NCI-H2081 treated with DMSO at 0.1 percent for 48 hours (cell line): ENCODE measurements around the gene ARL14EP.

Experiments
- DNase-seq: peaks from one replicate; lab custom pipeline; 2025; lab: John Stamatoyannopoulos, UW

The ARL14EP gene

DNA sequence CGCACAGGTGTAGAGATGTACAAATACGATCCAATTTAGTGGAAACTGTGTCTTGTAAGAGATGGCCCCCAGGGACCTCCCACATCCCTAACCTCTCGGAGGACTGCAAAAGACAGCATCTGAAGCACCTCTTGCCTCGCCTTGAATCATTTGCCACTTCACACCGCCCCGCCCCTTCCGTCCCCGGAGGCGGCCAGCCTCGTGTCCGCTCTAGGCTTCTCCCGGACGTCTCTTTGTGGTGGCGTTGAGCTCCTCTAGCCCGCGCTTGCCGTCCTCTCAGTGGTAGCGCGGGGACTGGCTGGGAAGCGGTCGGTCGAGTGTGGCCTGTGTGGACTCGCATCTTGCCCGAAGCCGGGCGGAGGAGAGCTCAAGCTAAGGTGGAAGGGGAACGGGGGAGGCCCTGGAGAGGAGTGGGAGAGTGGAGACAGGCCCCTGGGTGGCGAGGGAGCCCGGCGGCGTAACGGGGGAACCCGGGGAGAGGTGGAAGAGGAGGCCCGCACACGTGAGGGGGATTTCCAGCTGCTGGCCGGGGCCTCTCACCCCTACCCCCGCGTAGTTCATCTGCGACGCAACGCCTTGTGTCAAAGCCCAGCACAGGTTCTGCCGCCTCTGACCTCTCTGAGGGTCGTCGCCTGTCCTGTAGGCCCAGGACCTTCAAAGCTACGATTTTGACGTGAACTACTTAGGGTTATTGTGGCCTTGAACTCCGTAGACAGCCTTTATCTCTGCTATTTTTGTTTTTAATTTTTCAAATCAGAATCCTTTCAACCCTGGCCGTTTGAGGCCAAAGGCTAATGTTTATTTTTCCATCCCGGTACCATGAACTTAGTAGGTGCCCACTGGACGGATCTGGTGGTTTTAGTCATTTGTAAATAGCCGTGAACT lies at the start of gene ARL14EP:
Gene ARL14EP, plus strand, starts transcription at position 279 of the 885 bp plus-strand sequence. CDS start 7,845 bp downstream, outside the sequence.
- peak; percentile 84 for DNase-seq

DNA sequence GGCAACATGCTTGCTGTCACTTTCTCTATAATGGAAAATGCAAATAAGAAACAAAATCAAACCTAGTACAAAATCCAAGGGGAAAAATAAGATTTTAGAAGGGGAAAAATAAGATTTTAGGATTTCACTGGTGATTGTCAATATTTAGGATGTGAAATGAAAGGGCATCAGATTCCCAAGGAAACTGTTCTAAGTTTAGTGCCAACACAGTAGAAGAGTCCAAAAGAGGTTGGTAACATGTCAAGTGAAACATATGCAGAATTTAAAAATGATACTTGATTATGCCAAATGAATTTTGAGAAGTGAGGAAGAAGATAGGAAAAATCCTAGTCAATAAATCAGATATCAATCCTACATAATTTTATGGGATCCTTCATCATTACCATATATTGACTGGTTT lies 45.7 kb upstream of the ARL14EP start:
- no peak for DNase-seq

DNA sequence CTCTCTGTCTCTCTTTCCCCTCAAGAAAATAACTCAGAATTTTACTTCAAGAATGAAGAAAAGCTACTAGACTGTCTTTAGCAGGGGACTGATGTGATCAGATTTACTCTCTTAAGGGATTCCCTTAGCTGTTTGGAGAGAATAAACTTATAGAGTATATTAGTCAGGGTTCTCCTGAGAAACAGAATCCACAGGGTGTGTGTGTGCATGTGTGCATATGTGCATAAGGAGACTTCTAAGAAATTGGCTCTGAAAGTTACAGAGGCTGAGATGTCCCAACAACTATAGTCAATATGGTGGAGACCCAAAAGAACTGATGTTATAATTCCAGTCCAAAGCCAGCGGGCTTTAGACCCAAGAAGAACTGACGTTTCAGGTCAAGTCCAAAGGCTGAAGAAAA lies 43.1 kb upstream of the ARL14EP start:
- no peak for DNase-seq

DNA sequence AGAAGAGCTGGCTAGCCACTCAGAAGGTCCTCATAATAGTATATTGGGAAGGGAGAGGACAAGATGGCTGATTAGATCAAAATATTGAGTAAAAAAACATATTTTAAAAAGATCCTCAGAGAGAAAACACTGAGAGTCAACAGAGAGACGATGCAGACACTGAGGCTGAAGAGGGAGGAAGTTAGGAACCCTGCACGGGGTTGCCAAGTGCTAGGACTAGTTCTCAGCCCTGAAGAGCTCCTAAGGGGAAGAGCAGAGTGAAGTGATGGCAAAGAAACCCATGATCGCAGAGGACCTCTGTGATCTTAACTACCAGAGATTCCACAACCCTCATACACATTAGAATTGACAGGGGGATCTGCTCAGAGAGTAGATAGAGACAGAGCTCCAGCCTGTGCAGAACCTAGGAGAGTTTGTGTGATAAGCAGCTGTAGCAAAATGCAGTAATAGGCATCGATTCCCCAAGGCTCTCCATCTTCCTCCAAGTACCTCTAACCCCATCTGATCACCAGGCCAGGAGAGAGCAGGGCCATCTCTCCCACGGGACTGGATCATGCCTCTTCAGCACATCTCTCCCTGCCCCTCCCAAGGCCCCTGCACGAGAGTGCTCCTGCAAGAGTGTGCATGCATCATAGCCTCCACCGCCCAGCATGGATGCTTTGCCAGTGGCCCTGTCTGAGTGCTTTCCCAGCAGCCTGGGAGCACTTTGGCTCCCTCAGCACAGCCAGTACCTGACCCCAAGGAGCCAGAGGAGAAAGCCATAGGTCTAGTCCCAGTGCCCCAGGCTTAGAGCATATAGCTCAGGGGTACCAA lies 41.2 kb upstream of the ARL14EP start:
- DNase-seq, result no peak

DNA sequence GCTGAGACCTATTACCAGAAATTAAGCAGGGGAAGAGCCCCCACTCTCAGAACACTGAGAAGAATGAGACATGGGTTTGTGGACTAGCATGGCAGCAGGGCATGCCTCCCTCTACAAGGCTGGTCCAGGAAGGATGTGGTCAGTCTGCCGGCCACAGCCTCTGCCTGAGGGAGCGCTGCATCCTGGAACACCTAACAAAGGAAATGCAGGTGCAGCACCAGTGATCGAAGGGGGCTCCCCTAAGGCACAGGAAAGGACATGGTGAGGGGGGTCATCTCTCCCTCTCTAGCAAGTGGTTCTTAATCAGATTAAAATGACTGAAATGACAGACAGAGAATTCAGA lies 40.6 kb upstream of the ARL14EP start:
- DNase-seq, result no peak

DNA sequence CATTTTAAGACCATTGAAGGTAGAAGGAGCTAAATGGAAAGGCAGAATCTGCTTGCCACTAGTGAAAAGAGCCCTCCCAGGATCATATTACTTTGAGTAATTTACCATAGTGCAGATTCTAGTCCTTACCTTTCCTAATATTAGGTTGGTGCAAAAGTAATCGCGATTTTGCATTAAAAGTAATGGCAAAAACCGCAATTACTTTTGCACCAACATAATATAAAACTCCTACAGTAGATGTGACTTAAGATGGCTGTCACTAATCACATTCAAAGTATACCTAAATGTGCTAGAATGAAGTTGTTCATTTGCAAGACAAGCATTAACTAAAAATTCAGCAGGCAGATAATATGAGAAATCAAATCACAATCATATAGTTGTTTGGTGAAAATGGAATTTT lies 38.1 kb upstream of the ARL14EP start:
- no peak for DNase-seq

DNA sequence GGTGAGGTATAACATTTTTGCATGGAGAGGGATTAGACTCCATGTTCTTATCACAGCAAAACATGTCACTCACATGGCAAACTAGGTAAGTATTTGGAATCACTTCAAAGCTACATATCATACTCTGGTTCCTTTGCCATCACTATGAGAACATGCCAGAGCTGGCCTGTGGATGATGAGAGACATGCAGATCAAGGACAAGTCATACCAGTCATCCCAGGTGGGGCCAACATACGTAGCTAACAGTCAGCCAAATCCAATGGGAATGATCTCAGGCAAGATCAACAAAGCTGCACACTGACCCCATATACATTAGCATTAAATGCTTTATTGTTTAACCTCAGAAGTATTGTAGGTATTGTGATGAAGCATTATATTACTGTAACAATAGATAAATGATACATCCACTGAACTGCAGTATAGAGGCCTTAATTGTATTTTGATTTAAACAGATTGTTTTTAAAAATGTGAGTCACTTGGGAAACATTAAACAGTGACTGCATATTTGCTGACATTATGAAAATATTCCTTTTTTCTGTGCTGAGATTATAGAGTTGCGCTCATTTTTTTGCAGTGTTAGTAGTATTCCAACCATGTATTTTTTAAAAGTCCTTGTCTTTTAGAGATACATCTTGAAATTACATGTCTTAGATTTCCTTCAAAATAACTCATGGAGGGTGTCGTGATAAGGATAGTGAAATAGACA lies 37.3 kb upstream of the ARL14EP start:
- no peak for DNase-seq

DNA sequence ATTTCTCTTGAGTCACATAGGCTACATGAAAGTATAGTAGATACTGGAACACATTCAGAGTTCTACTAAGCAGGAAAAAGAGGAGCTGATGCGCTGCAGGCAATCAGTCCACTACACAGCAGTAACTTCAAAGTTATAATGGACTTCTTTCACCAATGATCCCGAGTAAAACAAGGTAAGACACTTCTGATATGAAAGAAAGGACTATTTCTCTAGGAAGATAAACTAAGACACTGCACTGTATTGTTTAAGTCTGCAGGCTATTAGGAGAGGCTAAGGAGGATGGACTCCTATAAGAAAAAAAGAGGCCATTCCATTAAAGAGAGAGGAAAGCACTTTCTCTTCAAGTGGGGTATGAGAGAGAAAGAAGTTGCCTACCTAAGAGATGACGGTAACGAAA lies 31.6 kb upstream of the ARL14EP start:
- no peak for DNase-seq

DNA sequence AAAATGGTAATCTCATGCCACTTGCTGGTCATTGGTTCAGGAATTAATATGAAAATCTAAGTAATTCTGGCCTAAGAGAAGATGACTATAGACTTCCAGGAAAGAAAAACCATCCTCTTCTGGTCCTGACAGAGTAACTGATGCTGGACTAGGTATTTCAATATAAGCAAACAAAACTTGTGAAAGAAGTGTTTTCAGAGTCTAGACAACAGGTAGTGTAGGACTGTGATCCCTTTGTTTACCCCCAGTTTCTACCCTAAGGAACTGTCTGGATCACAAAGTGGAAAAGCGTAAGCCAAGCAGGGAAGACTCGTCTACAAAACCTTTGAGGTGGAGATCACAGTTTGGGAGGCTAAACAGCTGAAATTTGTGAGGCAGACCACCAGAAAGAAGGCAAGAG lies 30.4 kb upstream of the ARL14EP start:
- no peak for DNase-seq

DNA sequence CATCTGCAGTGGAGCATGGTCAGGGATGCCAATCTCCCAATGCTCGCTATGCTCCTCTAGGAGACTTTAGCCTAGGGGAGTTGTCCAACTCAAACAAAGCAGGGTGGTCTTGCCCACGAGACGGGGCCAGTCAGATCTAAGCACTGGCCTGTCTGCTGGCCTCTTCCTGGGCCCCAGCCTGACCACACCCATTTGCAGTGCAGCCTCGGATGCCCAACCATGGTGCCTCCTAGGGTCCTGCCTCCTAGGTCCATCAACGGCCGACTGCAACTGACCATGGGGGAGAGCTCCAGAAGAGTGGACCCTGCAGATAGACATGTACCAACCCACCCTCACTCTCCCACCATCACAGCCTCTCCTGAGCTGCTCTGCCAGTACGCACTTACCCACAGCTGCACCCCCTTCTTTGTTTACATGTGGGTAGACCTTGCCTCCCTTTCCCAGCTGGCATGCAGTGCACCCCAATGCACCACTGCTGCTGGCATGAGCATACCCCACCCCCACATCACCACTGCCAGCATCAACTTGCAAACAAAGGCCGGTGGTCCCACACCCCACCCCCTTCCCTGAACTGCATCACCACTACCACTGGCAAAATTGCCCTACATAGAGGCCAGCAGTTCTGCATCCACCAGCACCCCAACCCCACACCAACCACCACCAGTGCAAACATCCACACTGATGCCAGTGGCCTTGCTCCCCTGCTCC lies 27.6 kb upstream of the ARL14EP start:
- DNase-seq, result no peak

DNA sequence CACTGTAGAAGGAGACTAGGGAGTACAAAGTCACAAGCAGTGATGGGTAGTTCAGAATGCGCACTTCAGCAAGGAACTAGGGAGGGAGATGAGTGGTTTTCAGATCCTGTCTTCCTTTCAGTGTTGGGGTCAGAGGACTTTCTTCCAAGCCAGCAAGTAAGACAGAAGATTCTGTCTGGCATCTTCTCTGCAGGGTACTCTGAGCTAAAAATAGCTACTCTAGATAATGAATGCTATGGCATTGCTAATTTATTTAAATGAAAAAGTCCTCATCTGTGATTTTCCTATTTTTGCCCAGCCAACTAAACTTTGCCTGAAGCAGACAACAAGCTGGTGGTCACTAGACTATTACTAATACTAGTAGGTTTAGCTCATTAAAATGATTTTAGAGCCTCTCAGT lies 18.3 kb upstream of the ARL14EP start:
- DNase-seq, result no peak

DNA sequence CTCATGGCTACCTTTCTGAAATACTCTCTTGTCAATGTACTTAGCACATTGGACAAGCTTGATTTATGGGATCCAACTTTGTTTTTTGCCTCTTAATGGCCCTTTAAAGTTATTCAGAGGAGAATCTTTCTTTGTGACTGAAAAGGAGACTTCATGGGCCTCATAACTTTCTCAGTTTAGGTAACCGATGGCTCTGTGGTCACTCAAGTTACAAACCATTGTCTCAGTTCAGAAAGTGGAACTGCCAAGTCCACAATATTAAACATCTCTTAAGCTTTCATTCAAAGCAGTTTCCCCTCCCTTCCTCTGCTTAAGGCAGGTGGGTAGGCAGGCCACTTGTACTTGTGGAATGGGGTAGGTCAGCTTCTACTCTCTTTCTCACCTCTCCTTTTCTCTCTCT lies 12.3 kb upstream of the ARL14EP start:
- DNase-seq, result no peak

DNA sequence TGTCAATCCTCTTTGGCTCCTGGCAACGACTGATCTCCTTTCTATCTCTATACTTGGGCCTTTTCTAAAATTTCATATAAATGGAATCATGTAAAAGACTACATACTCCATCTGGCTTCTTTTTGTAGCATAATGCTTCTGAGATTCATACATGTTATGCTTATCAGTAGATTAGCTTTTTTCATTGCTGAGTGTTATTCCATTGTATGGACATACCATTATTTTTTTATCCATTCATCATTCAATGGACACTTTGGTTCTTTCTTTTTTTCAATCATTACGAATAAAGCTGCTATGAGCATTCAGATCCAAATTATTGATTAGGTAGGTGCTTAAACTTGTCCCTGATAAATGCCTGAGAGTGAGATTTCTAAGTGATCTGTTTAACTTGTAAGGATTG lies 11.7 kb upstream of the ARL14EP start:
- no peak for DNase-seq

DNA sequence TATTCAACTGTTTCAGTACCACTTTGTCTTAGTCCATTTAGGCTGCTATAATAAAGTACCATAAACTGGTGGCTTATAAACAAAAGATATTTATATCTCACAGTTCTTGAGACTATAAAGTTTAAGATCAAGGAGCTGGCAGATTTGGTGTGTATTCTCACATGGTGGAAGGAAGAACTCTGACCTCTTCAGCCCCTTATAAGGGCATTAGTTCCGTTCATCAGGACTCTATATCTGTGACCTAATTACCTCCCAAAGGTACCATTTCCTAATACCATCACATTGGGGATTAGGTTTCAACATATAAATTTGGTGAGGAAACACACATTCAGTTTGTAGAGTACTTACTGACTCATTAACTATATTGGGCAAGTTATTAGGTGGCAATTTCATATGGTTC lies 10.7 kb upstream of the ARL14EP start:
- no peak for DNase-seq

DNA sequence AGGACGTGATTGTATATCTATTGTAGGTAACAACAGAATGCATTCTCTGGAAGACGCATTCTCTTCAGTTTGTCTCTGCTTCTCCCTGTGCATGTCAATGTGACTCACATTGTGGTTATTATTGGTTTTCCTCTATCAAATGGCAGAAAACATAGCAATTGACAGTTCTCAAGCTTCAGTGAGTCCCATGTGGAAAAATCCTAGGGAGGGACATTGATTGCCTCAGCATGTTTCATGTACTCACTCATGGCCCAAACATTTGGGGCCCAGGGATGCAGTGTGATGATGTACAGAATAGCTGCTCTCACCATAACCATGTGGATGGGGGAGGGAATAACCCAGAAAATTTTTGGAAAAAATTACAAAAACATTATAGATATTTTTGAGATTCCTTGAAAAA lies 9.3 kb upstream of the ARL14EP start:
- DNase-seq, result no peak

DNA sequence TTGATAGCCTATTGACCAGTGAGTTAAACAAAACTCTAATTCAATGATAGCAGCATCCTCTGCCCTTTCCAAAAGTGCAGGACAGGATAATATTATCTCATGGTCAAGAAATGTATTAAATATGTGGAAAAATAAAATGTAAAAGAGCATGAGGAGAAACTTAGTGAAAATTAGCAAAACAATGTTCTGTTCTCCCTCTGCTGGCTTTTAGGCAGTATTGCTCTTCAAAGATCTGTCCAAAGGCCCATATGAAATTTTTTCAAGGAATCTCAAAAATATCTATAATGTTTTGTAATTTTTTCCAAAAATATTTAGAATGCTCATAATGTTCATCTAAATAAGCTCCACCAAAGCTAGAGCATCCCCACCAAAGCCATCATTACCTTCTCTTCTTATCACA lies 8.3 kb upstream of the ARL14EP start:
- no peak for DNase-seq

DNA sequence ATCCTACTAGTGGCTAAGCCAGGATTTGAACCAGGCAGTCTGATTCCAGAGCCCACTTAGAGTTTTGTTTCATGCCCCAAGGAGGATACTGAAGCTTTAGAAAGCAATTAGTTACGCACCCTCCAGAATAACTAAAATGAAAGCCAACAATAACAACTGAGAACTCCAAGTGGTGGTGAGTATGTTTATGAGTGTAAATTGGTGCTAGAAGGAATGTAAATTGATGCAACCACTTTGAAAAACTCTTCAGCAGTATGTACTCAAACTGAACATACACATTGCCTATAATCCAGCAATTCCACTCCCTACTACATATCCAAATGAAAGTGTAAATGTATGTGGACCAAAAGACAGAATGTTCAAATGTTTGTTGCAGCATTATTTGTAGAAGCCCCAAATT lies 6.7 kb upstream of the ARL14EP start:
- no peak for DNase-seq

DNA sequence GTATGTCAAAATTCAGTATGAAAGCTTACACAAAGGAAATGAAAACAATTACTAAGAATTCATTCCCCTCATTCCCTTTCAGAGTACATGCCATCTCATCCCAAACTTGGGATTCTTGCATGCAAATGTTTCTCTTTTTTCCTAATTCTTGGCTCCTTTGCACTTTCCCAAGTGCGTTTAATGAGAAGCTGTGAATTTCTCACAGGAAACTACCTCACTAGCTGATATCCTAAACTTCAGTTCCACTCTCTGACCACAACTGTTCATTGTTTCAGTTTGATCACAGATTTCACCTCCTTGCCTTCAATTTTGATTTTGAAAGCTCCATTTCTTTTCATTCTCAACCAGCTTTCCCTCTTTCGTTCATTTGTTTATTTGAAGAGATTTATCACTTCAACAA lies 5.9 kb upstream of the ARL14EP start:
- no peak for DNase-seq

DNA sequence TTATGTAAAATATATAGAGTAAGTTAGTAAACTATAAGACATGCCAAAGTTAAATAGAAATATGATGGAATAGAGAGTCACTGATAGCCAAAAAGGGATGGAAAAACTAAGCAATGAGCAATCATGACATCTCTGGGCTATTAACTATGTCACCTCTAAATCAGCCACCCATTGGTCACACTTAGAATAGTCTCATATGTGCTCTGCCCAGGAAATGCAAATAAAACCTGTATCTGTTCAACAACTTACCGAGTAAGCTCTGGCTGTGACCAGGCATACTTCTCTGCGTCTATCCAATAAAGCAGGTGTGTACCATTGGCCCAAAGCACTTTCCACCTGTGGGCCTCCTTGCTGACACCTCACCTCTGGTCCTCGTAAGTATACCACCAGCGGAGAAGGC lies 1.6 kb upstream of the ARL14EP start:
- DNase-seq, result no peak

DNA sequence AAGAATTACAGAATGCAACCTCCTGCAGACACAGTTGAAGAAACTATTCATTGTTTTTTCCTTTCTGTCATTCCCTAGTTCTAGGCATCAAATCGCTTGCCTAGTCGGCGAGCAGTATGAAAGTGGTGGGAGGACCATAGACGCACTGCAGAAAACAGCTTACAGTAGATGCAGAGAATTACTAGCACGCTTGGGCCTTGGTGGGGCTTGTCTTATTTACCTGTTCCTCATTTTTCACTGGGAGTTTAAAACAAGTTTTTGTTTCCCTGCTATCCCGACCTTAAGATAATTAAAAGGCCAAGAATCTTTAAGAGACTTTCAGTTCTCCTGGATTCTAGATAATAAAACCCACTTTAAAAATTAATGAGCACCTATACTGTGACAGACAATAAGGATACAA lies 713 bp upstream of the ARL14EP start:
- no peak for DNase-seq

DNA sequence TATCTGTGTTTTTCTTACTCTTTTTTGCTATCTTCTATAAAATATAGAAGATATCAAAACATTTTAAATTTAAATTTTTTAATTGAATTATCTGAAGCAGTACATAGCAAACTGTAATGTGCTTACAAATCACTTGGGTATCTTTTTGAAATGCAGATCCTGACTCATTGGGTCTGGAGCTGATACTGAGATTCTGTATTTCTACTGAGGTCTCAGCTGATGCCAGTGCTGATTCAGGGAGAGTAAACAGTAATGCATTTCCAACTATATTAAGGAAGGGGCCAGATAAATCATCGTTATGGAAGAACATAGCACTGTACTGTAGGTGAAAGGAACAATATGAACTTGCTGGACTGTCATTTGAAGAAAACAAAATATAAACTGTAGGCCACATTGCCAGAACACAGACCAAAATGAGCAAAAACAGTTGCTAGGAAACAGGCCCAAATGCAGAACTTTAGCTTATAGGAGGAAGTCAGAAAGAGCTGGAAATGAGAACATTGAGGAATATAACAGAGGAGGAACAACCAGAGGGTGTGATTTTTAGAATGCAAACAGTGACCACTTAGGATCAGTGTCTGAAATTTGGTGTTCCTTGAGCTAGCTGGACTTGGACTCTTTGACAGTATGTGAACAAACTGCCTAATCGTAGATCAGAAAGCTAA lies 3.3 kb downstream of the ARL14EP start:
- DNase-seq, result no peak

DNA sequence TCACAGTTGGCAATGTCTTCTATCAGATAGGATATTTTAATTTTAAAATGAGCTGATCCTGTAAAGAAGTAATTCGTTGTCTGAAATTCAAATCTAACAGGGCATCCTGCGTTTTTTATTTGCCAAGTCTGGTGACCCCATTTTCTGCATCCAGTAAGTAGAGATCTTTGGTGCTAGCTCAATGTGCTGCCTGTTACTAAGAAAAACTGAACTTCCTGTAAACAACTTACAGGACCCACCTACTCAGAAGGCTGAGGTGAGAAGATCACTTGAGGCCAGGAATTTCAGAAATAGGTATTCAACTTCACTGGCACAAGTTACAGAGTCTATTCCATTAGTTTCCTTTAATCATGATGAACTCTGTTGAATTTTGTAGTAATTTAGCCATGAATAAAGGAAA lies 4.0 kb downstream of the ARL14EP start:
- DNase-seq, result no peak
